Posterior vena cava (tissue), 2 donors: Measurements from ENCODE around the gene OR52A1. TPM values are rescaled to one million over a fixed set of nuclear protein-coding genes. Genes with fewer than 3 reads are reported as not detected.
"Not testable (repeated sequence)": the region's sequence is repeated elsewhere in the genome, so short reads cannot be mapped to it uniquely, and the experiment has no call there.

Experiments used
- DNase-seq: peaks from one replicate; pipeline ENCODE4 v3.0.0-alpha.2; 2020; ENCODE audit warnings: low spot score
- intact Hi-C, 2 donors: fragments of 100-400 bp; cut with DNase I; formaldehyde crosslinking; loops; one replicate each; pipeline versions ENCODE4 v1.14.1 to v1.14.2; 2022 to 2023
- long read RNA-seq, 2 donors: library from polyadenylated mRNA; unstranded; transcript quantifications; one replicate each; pipeline ENCODE4 v2.0.0, GENCODE V29; 2020 to 2021
- total RNA-seq, 2 donors: library from RNA; stranded (reverse); fragmentation: NEBNext Ultra II Directional; extraction: Animal tissue kit (Norgen Biotek cat#: 25700); gene quantifications; one replicate each; pipeline ENCODE4 v1.2.1, GENCODE V29; 2021
- donor health status: DM: yes; HTN: yes; CAD: no.
- donor health status: DM: yes; HTN: yes; CAD: no.

Gene OR52A1
- not detected for total RNA-seq
- long read RNA-seq, donor 1 = 0 reads
- long read RNA-seq, donor 2 = 0 reads

GRCh38 chr11:5154657-5155056 is at the start of gene OR52A1:
OR52A1 (minus strand) TSS chr11:5154757; CDS start chr11:5152369, 2,388 bp downstream.
- intact Hi-C loops = no loop called here

DNA sequence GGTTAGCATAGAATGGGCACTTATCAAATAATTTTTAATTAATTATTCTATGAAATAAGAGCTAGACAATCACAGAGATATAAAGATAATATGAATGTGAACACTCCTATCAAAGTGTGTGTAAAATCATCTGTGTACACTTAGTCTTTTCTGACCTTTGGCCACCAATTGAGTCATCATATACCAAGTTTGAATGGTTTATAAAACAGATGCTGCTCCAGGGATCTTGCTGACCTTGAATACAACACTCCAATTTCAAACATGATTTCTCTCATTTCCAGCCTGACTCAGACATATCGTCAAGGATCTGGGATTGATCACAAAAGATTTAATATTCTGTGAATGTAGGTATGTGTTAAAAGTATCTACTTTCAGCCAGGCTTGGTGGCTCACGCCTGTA is 48.8 kb upstream of the OR52A1 start:
- DNase-seq = no peak
- intact Hi-C loops = loop anchor here (5.0 to 10.0 kb wide), 2 partner anchors 81 to 694 kb away; no protein-coding TSS in a partner anchor

More at GRCh38 chr11:5154657-5155056, at the start of gene OR52A1:
- no peak for DNase-seq

DNA sequence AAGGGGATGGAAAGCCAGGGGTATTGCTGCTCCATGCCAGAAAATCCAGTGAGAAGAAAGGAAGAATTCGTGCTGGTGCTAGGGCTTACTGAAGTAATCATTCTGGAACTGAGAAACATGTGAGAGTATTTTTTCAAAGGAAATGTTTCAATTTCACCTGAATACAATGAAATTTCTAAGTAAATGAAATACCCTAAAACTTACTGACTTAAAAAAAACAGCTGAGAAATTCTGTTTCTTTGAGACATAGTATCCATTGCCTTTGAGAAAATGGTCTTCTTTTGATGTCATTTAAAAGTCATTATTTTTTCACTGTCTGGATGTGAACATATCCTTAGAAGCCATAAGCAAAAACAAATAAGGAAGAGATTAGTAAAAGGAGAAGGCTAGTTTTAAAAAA is 46.0 kb upstream of the OR52A1 start, which contains the start of gene OR51V1:
Gene OR51V1 (minus strand): TSS at position 101 of the 400 bp plus-strand sequence. CDS start 0 bp downstream, at position 101.
- intact Hi-C loops = loop anchor here (5.0 to 10.0 kb wide), 2 partner anchors 84 to 697 kb away; no protein-coding TSS in a partner anchor
- DNase-seq = no peak

GRCh38 chr11:5198285-5198684 is 43.7 kb upstream of the OR52A1 start:
- intact Hi-C loops = no loop called here
- DNase-seq = no peak

- no peak for DNase-seq
- intact Hi-C loops = no loop called here
Observed at GRCh38 chr11:5197536-5197935, 43.0 kb upstream of the OR52A1 start.

- DNase-seq = no peak
- intact Hi-C loops = no loop called here
Observed at GRCh38 chr11:5196731-5197130, 42.2 kb upstream of the OR52A1 start.

GRCh38 chr11:5196067-5196466 is 41.5 kb upstream of the OR52A1 start:
- DNase-seq = no peak
- intact Hi-C loops = no loop called here

- intact Hi-C loops = no loop called here
- no peak for DNase-seq
Observed at GRCh38 chr11:5192738-5193137, 38.2 kb upstream of the OR52A1 start.

DNA sequence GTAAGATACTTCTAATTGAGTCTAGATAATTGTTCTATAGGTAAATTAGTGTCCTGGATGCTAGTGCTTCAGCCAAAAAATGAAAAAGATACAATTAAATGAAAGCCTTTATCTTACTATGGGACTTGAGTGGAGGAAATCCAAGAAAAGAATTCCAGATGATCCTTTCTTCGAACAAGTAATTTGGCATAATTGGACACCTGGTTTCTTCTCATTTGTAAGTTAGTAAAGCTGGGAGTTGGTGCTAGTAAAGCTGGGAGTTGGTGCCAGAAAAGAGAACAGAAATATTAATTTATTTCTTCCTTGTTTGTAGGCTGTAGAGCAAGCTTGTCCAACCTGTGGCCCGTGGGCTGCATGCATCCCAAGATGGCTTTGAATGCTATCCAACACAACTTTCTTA is 33.6 kb upstream of the OR52A1 start:
- intact Hi-C loops = no loop called here
- DNase-seq = no peak

DNA sequence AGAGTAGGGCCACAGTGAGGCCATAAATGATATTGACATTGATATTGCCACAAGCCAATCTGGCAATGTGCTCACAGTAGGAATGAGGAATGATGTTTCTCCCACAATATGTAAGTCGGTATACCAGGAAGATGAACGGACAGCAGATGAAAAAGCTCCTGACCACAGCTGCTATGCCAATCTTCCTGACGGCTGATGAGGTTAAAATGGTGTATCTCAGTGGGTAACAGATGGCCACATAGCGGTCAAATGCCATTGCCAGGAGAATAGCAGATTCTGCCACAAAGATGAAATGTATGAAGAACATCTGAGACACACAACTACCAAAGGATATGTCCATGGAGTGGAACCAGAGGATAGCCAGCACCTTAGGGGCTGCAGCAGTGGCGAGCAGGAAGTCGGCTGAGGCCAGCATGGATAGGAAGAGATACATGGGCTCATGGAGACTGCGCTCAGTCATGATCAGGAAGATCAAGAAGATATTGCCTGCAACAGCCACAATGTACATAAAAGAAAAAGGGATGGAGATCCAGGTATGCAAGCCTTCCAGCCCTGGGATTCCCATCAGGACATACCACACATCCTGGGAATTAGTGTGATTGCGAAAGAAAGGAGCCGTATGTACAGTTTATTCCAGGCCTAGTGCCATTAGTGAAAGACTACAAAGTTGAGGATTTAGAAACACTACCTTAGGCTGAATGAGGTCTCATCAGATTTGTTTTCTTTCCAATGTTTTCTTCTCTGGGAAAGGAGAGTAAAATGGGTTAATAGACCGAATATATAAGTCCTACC is 23.7 kb upstream of the OR52A1 start:
- intact Hi-C loops = no loop called here
- DNase-seq = no peak

DNA sequence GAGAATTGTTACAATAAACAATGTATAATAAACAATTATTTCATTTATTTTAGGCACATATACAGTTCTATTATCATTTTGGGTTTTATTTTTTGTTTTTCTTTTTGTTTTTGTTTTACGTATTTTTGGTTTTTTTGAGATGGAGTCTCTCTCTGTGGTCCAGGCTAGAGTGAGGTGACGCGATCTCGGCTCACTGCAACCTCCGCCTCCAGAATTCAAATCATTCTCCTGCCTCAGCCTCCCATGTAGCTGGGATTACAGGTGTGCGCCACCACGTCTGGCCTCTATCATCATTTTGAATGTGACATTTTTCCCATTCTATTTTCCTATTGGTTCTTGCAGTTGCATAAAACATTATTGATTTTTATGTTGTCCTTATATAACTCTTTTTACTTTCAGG is 20.4 kb upstream of the OR52A1 start:
- DNase-seq = no peak
- intact Hi-C loops = no loop called here

DNA sequence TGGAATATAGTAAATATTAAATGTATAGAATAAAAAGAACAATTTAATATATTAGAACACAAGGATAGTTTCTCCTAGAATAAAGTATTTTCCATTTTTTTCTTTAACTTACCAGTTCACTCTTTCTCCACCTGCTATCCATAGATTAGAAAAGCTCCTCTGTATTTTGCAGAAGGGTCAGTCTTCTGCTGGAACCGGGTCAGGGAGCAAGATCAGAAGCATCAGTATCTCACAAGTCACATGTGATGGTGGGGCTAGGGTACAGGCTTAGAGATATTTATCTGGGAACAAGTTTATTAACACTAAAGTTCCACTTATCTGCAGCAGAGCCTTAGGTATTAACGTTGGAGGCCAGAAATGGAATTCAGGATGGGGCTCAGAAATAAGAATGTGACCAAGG is 17.3 kb upstream of the OR52A1 start:
- intact Hi-C loops = no loop called here
- DNase-seq = no peak

DNA sequence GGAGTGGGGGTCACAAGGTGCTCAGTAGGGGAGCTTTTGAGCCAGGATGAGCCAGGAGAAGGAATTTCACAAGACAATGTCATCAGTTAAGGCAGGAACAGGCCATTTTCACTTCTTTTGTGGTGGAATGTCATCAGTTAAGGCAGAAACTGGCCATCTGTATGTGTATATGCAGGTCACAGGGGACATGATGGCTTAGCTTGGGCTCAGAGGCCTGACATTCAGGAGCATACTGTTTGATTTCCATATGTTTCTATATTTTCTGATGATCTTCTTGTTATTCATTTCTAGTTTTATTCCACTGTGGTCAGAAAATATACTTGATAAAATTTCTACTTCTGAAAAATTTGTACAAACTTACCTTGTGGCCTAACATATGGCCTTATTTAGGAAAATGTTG is 11.3 kb upstream of the OR52A1 start:
- DNase-seq, intact Hi-C loops: not testable (repeated sequence)

DNA sequence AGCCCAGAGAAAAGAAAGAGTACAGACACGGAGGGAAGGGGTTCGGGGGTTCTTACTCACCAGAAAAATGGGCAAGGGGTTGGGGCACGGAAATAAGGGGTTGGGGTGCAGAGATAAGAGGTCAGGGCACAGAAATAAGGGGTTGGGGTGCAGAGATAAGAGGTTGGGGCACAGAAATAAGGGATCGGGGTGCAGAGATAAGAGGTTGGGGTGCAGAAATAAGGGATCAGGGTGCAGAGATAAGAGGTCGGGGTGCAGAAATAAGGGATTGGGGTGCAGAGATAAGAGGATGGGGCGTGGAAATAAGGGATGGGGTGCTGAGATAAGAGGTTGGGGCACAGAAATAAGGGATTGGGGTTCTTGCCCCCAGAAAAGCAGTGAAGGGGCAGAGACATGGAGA is 10.2 kb upstream of the OR52A1 start:
- intact Hi-C loops, DNase-seq: not testable (repeated sequence)

- intact Hi-C loops, DNase-seq: not testable (repeated sequence)
Observed at GRCh38 chr11:5161045-5161444, 6.5 kb upstream of the OR52A1 start.

GRCh38 chr11:5160217-5160616 is 5.7 kb upstream of the OR52A1 start:
- DNase-seq, intact Hi-C loops: not testable (repeated sequence)

DNA sequence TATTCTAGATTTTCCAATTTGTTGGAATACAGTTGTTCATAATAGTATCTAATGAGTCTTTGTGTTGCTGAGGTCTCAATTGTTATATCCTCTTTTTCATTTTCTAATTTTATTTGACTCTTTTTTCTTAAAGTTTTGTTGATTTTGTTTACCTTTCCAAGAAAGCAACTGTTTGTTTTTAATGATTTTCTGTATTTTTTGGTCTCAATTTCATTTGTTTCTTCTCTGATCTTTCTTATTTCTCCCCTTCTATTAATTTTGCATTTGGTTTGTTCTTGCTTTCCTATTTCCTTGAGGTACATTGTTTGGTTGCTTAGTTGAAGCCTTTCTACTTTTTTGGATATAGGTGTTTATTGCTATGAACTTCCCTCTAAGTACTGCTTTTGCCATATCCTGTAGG is 5.2 kb upstream of the OR52A1 start:
- intact Hi-C loops = no loop called here
- no peak for DNase-seq

GRCh38 chr11:5153574-5154431 is 754 bp downstream of the OR52A1 start:
- intact Hi-C loops = no loop called here
- DNase-seq = no peak

DNA sequence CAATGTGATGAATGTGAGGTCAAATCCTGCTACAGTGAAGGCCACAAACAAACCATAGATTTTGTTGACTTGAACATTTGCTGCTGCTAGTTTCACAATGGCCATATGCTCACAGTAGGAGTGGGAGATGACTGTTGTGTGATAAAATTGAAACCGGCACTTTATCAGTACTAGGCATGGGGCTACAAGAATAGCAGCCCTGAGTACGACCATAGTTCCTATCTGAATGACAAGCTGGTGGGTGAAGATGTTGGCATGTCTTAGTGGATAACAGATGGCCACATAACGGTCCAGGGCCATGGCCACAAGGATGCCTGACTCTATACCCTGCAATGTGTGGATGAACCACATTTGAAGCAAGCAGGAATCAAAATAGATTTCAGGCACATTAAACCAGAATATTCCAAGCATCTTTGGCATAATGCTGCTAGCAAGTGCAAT is 2.8 kb downstream of the OR52A1 start:
- intact Hi-C loops = no loop called here
- no peak for DNase-seq

DNA sequence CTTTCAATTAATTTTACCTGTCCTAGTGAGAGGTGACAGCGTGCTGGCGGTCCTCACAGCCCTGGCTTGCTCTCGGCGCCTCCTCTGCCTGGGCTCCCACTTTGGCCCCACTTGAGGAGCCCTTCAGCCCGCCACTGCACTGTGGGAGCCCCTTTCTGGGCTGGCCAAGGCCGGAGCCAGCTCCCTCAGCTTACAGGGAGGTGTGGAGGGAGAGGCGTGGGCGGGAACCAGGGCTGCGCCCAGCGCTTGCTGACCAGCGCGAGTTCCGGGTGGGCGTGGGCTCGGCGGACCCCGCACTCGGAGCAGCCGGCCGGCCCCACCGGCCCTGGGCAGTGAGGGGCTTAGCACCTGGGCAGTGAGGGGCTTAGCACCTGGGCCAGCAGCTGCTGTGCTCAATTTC is 10.4 kb downstream of the OR52A1 start:
- intact Hi-C loops, DNase-seq: not testable (repeated sequence)
